Body of pancreas (tissue), 4 donors: ENCODE data around the gene FHOD1. TPM values are rescaled to one million over a fixed set of nuclear protein-coding genes. Genes with fewer than 3 reads are reported as not detected.

ENCODE experiments used
- ATAC-seq: fragments of 150-250 bp; one replicate; pipeline ENCODE4 v1.9.1; 2016
- DNase-seq, 4 donors: peaks; one replicate each; pipeline ENCODE4 v3.0.0-alpha.2; 2019
- H3K27ac ChIP-seq, 4 donors: fragments of 200-600 bp; sonication (generic); 1 replicate in 3 of 4; 2 replicates in 1 of 4; pipeline versions ENCODE4 v1.5.1 to v1.6.1; 2016 to 2019; ENCODE audit warnings: mild to moderate bottlenecking in 1 of 4, mixed read lengths in 1 of 4, moderate library complexity in 1 of 4
- H3K27me3 ChIP-seq, 2 donors: fragments of 200-600 bp; sonication (generic); one replicate each; pipeline ENCODE4 v1.6.0; 2016; ENCODE audit warnings: mild to moderate bottlenecking in 1 of 2
- H3K36me3 ChIP-seq, 2 donors: fragments of 200-600 bp; sonication (generic); replicated peaks in 1 of 2; 2 replicates each; pipeline ENCODE4 v1.5.1; 2016; ENCODE audit warnings: low read depth in 2 of 2; ENCODE audit not compliant: insufficient read depth in 1 of 2
- H3K4me1 ChIP-seq: fragments of 200-600 bp; sonication (generic); one replicate; pipeline ENCODE4 v1.6.0; 2016
- H3K4me3 ChIP-seq, 2 donors: fragments of 200-600 bp; sonication (generic); 1 replicate in 1 of 2; 2 replicates in 1 of 2; pipeline ENCODE4 v1.5.1; 2016 to 2019
- H3K9me3 ChIP-seq, 3 donors: fragments of 200-600 bp; sonication (generic); 1 replicate in 2 of 3; 2 replicates in 1 of 3; pipeline ENCODE4 v1.5.1; 2016
- POLR2A ChIP-seq, 3 donors: fragments of 450-650 bp; IDR thresholded peaks; one replicate each; pipeline ENCODE4 v1.6.1; 2016; ENCODE audit warnings: antibody characterized with exemption in 3 of 3, mild to moderate bottlenecking in 2 of 3
- WGBS, 2 donors: methylation state at CpG; one replicate each; pipeline ENCODE4 v1.1.5; 2017; 5-methylcytosine and 5-hydroxymethylcytosine counted together
- intact Hi-C: fragments of 100-400 bp; cut with DNase I; formaldehyde crosslinking; loops from one replicate; pipeline ENCODE4 v1.15.1; 2023
- total RNA-seq, 2 donors: library from RNA; depleted of rRNA; stranded (reverse); fragments of >200 nt; gene quantifications; one replicate each; pipeline ENCODE4 v1.1.0, GENCODE V29; 2016
- TF ChIP-seq, protein P1 (sequence below), 7 experiments: fragments of 450-650 bp in 4 of 7; fragments of 200-600 bp in 3 of 7; sonication (generic) in 3 of 7; IDR thresholded peaks; one replicate each; pipeline ENCODE4 v1.5.1; 2016 to 2019; ENCODE audit warnings: antibody characterized with exemption in 7 of 7

FHOD1 gene
- total RNA-seq, 2 donors from 2014 or later: 12.2 to 26.4 TPM

DNA sequence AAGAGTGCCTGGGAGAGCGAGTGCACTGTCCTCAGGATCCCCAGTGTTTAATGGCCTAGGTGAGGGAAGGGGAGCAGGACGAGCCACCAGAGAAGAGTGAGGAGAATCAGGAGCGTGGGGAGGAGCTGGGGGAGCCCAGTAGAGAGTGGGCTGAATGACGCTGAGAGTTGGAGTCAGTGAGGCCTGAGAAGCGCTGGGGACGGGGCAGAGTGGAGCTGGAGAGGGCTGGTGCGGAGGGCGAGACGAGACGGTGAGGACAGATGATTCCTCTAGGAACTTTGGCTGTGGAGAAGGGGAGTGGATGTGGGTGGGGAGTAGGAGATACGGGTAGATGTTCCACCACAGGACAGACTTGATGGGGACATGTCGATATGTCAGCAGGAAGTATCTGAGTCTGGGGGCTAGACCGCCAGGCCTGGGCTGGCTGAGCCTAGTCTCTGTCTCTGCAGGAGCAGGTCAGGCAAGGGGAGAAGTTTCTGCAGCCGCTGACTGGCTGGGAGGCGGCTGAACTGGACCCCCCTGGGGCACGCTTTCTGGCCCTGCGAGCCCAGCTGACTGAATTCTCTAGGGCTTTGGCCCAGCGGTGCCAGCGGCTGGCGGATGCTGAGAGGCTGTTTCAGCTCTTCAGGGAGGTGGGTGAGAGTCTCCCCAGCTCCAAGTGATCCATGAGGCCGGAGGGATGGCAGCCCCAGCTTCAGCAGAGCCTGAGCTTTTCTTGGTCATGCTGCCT is 36.7 kb upstream of the FHOD1 start:
- DNase-seq: no peak
- WGBS, 2 donors: 85 to 91% methylated on average over 16 to 21 of the region's 21 CpGs
- intact Hi-C loops: no loop called here

GRCh38 chr16:67283039-67283825 is 36.0 kb upstream of the FHOD1 start:
- H3K36me3 ChIP-seq: no peaks in the 10 kb centered on the region
- H3K9me3 ChIP-seq: no peaks in the 10 kb centered on the region
- H3K27ac ChIP-seq: no peak overlapping the region
- ATAC-seq (no peak), DNase-seq (no peak)
- WGBS, 2 donors: 90 to 91% methylated on average over 7 of the region's 7 CpGs
- peaks cover 22% of the 10 kb centered on the region for H3K4me1 ChIP-seq
- H3K27me3 ChIP-seq: no peaks in the 10 kb centered on the region
- no peak for TF ChIP-seq POLR2A (IDR thresholded peaks at IDR 0.05)
- TF ChIP-seq, protein P1, sequence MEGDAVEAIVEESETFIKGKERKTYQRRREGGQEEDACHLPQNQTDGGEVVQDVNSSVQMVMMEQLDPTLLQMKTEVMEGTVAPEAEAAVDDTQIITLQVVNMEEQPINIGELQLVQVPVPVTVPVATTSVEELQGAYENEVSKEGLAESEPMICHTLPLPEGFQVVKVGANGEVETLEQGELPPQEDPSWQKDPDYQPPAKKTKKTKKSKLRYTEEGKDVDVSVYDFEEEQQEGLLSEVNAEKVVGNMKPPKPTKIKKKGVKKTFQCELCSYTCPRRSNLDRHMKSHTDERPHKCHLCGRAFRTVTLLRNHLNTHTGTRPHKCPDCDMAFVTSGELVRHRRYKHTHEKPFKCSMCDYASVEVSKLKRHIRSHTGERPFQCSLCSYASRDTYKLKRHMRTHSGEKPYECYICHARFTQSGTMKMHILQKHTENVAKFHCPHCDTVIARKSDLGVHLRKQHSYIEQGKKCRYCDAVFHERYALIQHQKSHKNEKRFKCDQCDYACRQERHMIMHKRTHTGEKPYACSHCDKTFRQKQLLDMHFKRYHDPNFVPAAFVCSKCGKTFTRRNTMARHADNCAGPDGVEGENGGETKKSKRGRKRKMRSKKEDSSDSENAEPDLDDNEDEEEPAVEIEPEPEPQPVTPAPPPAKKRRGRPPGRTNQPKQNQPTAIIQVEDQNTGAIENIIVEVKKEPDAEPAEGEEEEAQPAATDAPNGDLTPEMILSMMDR (IDR thresholded peaks at IDR 0.05): no peak
- intact Hi-C loops: no loop called here
- no peak overlapping the region for H3K4me3 ChIP-seq

More for the DNA sequence above, 36.7 kb upstream of the FHOD1 start:
- Histone ChIP-seq H3K9me3 (no peaks in the 10 kb centered on the region), H3K27me3 (no peaks in the 10 kb centered on the region), H3K4me1 (peaks cover 14% of the 10 kb centered on the region), H3K4me3 (no peak overlapping the region), H3K36me3 (no peaks in the 10 kb centered on the region), H3K27ac (no peak overlapping the region)
- no peak for ATAC-seq
- no peak for TF ChIP-seq POLR2A (IDR thresholded peaks at IDR 0.05)
- TF ChIP-seq, protein P1 (IDR thresholded peaks at IDR 0.05): no peak

GRCh38 chr16:67282447-67282805 is 35.1 kb upstream of the FHOD1 start:
- no peak for ATAC-seq
- Histone ChIP-seq H3K36me3 (no peaks in the 10 kb centered on the region), H3K4me3 (no peak overlapping the region), H3K9me3 (no peaks in the 10 kb centered on the region), H3K27me3 (no peaks in the 10 kb centered on the region), H3K27ac (no peak overlapping the region), H3K4me1 (peaks cover 30% of the 10 kb centered on the region)
- no peak for DNase-seq
- WGBS, 2 donors: 90 to 97% methylated on average over 3 to 10 of the region's 10 CpGs
- intact Hi-C loops: no loop called here
- no peak for TF ChIP-seq POLR2A (IDR thresholded peaks at IDR 0.05)
- TF ChIP-seq, protein P1 (IDR thresholded peaks at IDR 0.05): no peak

DNA sequence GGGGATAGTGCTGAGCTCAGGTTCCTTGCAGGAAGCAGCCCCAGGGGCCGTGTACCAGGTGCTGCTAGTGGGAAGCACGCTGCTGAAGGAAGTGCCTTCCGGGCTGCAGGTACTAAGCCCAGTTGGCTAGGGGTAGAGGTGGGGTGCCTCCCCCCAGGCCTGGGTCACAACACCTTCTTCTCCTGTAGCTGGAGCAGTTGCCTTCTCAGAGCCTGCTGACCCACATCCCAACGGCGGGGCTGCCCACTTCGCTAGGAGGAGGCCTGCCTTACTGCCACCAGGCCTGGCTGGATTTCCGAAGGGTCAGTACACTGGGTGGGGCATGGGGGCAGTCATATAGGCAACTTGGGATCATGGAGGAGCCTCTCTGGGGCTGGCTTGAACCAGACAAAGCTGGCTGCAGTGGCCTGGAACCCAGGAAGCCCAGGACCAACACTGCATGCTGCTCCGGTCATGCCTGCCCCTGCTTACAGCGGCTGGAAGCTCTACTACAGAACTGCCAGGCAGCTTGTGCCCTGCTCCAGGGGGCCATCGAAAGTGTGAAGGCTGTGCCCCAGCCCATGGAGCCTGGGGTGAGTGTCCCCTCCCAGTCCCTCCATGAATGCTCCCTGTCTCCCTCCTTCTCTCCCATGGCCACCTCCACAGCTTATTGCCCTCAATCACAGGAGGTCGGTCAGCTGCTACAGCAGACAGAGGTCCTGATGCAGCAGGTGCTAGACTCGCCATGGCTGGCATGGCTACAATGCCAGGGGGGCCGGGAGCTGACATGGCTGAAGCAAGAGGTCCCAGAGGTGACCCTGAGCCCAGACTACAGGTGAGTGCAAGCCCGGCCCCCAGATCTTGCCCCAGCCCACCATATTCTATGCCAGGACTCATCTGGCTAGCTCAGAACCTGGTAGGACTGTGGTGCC is 34.5 kb upstream of the FHOD1 start:
- TF ChIP-seq, protein P1 (IDR thresholded peaks at IDR 0.05): no peak
- TF ChIP-seq POLR2A (IDR thresholded peaks at IDR 0.05): no peak
- no peak overlapping the region for H3K27ac ChIP-seq
- H3K4me1 ChIP-seq: peaks cover 32% of the 10 kb centered on the region
- no peaks in the 10 kb centered on the region for H3K36me3 ChIP-seq
- DNase-seq (no peak), ATAC-seq (no peak)
- intact Hi-C loops: no loop called here
- WGBS, 2 donors: 87 to 91% methylated on average over 10 to 14 of the region's 14 CpGs
- H3K4me3 ChIP-seq: no peak overlapping the region
- no peaks in the 10 kb centered on the region for H3K9me3 ChIP-seq
- H3K27me3 ChIP-seq: no peaks in the 10 kb centered on the region
